ENCODE results near the gene ARID3C.

GRCh38 chr9:34654323-34655051, 25.6 kb upstream of the ARID3C start:
- no peak for TF ChIP-seq CTCF (IDR thresholded peaks at IDR 0.05)
- TF ChIP-seq EZH2phosphoT487 (IDR thresholded peaks at IDR 0.05) = no peak
